Daoy (cell line): Measurements from ENCODE around the gene KIAA1958. TPM values are rescaled to one million over a fixed set of nuclear protein-coding genes. Genes with fewer than 3 reads are reported as not detected.

ENCODE experiments used
- total RNA-seq: library from RNA; depleted of rRNA; stranded (reverse); fragments of >200 nt; shearing (Covaris generic); gene quantifications from 2 replicates; pipeline ENCODE4 v1.2.3, GENCODE V29; 2014; rRNA removed

The KIAA1958 gene
- total RNA-seq, 1 experiment from 2014 or later = 4.4 TPM

Other genes starting within 250 kb of the KIAA1958 start
- gene PTBP3, start 153.2 kb upstream of the KIAA1958 start, total RNA-seq = 55.7 and 68.8 TPM in 2 replicates
- gene HSDL2, start 106.7 kb upstream of the KIAA1958 start, total RNA-seq = 49.9 and 55.0 TPM in 2 replicates
- gene INIP, start 231.3 kb downstream of the KIAA1958 start, total RNA-seq = 63.7 and 70.5 TPM in 2 replicates